Bone marrow (tissue), 2 donors: ENCODE data around the gene CGB7.
A peak's percentile ranks its signal among the peaks of the same experiment; 100 is the strongest.
"Not testable (repeated sequence)": the region's sequence is repeated elsewhere in the genome, so short reads cannot be mapped to it uniquely, and the experiment has no call there.

Experiments used
- DNase-seq, 2 donors: peaks; one replicate each; lab custom pipeline; 2025; lab: John Stamatoyannopoulos, UW

The CGB7 gene

DNA sequence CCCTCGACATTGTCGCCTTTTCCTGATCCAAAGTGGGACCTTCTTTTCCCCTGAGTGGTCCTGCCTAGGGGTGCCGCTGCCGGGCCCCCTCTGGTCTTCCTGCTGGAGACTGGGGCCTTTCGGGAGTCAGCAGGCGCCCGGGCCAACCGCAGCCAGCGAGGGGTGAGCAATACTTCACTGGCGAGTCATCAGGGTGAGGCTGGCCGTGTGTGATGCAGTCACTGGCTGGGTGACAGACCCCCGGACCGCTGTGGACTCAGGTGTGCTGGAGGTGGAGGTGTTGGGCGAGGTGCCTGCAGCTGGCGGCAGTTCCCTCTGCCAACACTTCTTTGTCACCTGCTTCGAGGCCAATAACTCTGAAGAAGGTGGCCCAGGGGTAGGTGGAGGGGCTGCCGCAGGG, 15.4 kb downstream of the CGB7 start:
- DNase-seq, result no peak

DNA sequence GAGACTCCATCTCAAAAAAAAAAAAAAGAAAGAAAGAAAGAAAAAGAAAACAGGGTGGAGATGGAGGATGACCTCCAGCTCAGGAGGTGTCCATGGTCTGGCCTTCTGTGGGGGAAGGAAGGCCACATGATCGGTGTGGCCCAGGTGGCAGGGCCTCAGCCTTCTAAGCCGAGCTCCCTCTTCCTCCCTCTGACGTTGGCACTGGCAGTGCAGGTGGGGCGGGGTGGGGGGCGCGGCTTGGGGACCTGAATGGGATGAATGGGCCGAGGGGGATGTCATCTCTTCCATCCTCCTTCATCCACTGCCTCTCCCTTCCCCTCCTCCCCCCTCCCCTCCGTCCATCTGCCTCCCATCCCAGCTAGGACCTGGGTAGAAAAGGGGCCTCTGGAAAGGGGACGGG, 17.8 kb downstream of the CGB7 start:
- not testable (repeated sequence) for DNase-seq

DNA sequence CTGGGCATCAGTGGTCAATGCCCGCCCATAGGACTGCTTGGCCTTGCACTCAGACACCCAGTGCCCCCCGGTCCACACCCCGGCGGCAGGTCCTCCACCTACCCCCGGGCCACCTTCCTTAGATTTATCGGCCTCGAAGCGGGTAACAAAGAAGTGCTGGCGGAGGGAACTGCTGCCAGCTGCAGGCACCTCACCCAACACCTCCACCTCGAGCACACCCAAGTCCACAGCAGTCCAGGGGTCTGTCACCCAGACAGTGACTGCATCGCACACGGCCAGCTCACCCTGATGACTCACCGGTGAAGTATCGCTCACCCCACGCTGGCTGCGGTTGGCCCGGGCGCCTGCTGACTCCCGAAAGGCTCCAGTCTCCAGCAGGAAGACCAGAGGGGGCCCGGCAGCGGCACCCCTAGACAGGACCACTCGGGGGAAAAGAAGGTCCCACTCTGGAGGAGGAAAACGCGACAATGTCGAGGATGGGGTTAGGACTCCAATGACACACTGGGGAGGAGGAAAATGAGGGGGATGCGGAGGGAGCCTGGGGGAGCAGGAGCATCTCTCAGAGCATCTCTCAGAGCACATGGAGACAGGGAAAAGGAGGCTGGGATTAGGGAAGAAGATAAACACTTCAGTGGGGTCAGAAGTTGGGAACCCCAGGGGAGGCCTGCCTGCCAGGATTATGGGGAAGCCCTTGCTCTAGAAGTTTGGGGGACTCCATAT, 18.8 kb downstream of the CGB7 start:
- not testable (repeated sequence) for DNase-seq

DNA sequence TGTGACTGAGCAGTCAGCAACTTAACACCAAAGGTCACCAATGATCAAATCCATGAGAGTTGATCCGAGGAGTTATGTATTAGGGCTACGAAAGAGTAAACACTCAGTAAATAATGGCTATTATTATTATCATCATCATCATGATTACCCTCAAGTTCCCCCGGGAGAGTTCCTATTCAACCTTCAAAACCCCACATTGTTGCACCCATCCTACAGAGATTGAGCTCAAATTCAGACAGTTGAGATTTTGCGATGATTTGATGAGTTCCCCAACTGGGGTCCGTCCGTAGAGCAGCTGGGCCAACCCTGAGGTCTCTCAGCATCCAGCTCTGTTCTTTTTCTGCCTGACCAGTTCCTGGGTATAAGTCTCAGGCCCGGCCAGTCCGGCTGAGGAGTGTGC, 19.4 kb downstream of the CGB7 start:
- DNase-seq, result not testable (repeated sequence)

DNA sequence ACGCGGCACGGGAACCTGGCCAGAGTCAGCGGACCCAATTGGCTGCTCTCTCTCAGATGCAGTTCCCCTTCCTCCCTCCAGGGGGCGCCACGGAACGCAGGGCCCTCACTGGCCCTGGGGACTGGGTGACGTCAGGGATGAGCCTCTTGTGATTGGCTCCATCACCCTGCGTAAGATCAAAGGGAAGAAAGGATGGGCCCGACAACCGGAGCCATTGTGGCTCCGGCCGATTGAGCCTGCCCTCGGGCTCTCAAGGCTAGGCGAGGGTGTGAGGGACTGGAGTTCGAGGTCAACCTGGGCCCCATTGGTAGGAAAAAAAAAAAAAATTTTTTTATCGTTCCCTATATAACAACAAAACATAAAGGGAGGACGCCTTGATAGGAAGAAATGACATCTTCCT, 20.7 kb downstream of the CGB7 start, which contains the start of gene CGB1:
TSS of gene CGB1 (minus strand) at position 81 of the 400 bp plus-strand sequence. CDS start 184 bp downstream, outside the sequence.
- not testable (repeated sequence) for DNase-seq

DNA sequence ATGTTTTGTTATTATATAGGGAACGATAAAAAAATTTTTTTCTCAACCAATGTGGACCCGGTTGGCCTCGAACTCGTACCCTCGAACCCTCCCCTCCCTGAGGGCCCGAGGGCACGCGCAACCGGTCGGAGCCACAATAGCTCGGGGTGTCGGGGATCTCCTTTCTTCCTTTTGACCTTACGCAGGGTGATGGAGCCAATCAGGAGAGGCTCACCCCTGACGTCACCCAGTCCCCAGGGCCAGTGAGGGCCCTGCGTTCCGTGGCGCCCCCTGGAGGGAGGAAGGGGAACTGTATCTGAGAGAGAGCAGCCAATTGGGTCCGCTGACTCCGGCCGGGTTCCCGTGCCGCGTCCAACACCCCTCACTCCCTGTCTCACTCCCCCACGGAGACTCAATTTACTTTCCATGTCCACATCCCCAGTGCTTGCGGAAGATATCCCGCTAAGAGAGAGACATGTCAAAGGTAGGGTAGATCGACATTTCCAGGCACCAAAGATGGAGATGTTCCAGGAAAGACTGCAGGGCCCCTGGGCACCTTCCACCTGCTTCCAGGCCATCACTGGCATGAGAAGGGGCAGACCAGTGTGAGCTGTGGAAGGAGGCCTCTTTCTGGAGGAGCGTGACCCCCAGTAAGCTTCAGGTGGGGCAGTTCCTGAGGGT, 25.8 kb downstream of the CGB7 start, which contains the start of gene CGB2:
TSS of gene CGB2 (plus strand) at position 249 of the 660 bp plus-strand sequence. CDS start at position 455, 206 bp downstream.
- not testable (repeated sequence) for DNase-seq

DNA sequence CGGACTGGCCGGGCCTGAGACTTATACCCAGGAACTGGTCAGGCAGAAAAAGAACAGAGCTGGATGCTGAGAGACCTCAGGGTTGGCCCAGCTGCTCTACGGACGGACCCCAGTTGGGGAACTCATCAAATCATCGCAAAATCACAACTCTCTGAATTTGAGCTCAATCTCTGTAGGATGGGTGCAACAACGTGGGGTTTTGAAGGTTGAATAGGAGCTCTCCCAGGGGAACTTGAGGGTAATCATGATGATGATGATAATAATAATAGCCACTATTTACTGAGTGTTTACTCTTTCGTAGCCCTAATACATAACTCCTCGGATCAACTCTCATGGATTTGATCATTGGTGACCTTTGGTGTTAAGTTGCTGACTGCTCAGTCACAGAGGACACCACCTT, 27.2 kb downstream of the CGB7 start:
- DNase-seq, result not testable (repeated sequence)

DNA sequence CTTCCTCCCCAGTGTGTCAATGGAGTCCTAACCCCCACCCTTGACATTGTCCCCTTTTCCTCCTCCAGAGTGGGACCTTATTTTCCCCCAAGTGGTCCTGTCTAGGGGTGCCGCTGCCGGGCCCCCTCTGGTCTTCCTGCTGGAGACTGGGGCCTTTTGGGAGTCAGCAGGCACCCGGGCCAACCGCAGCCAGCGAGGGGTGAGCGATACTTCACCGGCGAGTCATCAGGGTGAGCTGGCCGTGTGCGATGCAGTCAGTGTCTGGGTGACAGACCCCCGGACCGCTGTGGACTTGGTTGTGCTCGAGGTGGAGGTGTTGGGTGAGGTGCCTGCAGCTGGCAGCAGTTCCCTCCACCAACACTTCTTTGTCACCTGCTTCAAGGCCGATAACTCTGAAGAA, 27.8 kb downstream of the CGB7 start:
- DNase-seq, result not testable (repeated sequence)

DNA sequence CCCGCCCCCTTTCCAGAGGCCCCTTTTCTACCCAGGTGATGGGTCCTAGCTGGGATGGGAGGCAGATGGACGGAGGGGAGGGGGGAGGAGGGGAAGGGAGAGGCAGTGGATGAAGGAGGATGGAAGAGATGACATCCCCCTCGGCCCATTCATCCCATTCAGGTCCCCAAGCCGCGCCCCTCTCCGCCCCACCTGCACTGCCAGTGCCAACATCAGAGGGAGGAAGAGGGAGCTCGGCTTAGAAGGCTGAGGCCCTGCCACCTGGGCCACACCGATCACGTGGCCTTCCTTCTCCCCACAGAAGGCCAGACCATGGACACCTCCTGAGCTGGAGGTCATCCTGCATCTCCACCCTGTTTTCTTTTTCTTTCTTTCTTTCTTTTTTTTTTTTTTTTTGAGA, 28.9 kb downstream of the CGB7 start:
- DNase-seq, result not testable (repeated sequence)

DNA sequence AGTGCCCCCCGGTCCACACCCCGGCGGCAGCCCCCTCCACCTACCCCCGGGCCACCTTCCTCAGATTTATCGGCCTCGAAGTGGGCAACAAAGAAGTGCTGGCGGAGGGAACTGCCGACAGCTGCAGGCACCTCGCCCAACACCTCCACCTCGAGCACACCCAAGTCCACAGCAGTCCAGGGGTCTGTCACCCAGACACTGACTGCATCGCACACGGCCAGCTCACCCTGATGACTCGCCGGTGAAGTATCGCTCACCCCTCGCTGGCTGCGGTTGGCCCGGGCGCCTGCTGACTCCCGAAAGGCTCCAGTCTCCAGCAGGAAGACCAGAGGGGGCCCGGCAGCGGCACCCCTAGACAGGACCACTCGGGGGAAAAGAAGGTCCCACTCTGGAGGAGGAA, 31.9 kb downstream of the CGB7 start:
- DNase-seq, result not testable (repeated sequence)

DNA sequence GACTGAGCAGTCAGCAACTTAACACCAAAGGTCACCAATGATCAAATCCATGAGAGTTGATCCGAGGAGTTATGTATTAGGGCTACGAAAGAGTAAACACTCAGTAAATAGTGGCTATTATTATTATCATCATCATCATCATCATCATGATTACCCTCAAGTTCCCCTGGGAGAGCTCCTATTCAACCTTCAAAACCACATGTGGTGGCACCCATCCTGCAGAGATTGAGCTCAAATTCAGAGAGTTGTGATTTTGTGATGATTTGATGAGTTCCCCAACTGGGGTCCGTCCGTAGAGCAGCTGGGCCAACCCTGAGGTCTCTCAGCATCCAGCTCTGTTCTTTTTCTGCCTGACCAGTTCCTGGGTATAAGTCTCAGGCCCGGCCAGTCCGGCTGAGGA, 32.5 kb downstream of the CGB7 start:
- not testable (repeated sequence) for DNase-seq

DNA sequence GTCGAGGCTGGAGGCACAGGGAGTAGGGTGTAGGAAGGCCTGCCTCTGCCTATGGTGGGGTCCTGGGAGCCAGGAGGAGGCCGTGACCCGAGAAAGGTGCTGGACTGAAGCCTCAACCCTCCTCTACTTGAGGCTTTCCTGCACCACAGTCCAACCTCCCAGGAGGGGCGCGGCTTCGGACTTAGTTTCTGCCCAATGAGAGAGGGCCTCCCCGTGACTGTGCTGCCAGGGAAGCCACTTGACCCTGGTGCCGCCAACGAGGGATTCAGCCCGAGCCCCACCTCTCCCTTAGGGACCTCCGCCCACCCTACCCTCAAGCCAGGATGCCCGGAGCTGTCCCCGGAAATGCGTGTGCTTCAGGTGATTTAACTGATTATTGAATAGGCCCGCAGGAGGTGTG, 33.3 kb downstream of the CGB7 start, which contains the start of gene CGB3:
TSS of gene CGB3 (minus strand) at position 101 of the 400 bp plus-strand sequence. CDS start 362 bp downstream, outside the sequence.
- DNase-seq, result not testable (repeated sequence)

DNA sequence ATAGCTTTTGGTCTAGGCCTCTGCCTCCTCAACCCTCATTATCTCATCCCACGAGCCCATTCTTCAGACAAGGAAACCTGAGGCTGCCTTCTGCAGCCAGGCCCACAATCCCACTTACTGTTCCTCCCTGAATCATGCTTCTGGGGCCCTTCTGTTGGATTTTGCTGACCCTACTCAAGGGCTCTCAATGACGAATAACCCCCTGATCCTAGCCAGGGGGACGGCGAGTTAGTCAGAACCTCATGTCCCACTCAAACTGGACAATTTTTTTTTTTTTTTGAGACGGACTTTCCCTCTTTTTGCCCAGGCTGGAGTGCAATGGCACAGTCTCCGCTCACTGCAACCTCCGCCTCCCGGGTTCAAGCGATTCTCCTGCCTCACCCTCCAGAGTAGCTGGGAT, 35.4 kb downstream of the CGB7 start:
- no peak for DNase-seq

DNA sequence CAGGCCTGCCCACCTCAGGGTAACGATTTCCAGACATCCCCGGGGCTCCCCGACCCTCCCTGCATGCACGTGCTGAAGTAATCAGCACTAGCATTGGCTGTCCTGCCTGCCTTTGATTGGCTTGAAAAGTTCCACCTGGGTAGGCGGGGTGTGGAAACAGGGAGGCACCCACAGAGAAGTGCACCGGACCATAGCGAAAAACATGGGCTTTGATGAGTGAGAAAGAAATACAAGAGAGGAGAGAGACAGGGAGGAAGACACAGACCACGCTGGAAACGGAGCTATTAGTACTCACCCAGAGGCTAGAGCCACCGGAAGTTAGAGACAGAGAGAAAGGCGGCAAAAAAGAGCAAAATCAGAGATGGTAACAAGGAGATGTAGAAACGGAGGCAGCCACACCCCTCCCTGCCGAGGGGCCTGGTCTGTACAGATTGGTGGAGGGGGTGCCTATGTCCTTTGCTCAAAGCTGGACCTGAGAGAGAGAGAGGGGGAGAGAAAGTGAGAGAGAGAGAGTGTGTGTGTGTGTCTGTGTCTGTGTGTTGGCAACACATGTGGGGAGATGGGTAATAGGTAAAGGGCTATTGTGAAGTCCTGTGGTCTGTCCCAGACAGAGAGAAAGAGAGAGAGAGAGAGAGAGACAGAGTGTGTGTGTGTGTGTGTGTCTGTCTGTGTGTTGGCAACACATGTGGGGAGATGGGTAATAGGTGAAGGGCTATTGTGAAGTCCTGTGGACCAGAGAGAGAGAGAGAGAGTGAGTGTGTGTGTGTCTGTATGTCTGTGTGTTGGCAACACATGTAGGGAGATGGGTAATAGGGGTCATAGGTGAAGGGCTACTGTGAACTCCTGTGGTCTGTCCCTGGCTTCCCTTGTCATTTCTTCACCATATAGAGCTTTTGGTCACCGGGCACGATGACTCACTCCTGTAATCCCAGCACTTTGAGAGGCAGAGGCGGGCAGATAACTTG, 36.3 kb downstream of the CGB7 start:
- no peak for DNase-seq

DNA sequence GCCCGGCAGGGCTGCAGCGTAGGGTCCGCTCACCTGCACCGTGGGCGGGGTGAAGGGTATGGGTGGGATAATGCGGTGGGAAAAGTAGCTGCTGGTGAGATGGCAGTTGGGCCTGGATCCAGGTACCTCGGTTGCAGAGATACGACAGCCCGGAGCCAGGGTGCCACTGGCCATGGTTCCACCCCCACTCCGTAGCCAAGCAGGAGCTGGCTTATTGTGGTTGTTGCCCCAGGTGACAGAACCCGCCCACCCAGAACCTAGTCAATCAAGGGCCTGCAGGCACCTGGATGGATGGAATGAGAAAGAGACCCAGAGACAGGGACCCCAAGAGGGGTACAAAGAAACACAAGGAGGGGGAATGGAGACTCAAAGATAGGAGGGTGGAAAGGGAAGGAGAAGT, 37.2 kb downstream of the CGB7 start:
- no peak for DNase-seq

DNA sequence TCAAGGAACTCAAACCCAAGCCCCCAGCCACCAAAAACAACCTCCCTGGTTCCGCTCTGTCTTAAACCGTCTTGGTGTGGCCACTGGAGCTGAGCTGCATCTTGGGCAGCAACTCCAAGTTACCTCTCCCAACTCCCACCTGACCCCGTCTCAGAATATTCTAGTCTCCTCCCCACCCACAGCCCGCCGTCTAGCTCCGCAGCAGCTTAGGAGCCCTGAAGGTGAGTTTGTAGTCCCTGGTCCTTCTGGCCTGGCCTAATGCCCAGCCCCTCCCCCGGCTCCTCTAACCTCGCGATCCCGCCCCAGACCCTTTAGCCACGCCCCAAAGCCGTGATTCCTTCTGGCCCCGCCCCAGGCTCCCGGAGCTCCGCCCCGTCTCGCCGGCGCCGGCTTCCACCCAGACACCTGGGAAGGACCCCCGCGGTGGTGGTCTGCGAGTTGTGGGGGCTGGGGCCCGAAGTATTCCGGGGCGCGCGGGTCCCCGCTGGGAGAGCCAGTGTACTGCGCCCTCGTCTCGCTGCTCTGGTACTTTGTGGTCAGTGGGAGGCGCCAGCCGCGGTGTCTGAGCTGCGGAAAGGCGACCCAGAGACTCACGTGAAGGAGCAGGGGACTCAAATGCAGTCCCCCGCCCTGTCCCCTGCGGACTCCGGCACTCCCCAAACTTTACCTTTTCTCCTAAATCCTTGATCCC, 38.2 kb downstream of the CGB7 start:
- DNase-seq, result peak in 1 of 2 donors; percentile 27

DNA sequence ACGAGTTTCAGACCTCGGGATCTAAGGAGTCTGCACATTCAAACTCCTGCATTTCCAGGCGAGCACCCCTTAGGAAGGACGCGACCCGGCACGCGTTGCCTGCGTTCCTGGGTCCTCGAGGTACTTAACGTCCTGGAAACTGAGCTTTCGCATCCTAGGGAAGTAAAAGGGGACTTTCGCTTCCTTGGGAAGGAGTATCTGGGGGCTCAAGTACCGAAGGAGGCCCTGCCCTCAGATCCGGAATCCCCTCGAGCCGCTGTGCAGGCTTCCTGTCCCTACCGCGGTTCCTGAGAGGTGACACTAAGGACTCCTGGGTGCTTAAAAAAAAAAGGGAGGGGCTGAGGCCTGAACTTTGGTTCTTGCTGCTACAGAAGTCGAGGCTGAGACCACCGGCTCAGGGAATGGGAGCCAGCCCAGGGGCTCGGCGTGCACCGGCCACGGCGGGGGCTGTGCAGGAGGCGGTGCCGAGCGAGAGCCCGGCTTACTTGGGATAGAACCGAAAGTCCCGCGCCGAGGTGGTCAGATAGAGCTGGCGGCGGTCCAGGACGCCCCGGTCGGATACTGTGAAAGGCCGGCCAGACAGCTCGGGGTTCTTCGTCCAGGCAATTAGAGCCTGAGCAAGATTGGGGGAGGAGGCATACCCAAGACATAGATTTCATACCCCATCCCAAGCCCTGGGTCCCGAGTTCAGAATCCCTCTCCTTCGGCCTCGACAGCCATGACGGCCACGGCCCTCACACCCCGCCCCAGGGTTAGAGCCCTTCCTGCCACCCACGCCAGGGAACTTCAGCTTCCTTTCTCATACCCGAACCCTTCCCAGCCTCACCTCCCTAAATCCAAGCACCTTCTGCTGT, 38.9 kb downstream of the CGB7 start:
- not testable (repeated sequence) for DNase-seq

DNA sequence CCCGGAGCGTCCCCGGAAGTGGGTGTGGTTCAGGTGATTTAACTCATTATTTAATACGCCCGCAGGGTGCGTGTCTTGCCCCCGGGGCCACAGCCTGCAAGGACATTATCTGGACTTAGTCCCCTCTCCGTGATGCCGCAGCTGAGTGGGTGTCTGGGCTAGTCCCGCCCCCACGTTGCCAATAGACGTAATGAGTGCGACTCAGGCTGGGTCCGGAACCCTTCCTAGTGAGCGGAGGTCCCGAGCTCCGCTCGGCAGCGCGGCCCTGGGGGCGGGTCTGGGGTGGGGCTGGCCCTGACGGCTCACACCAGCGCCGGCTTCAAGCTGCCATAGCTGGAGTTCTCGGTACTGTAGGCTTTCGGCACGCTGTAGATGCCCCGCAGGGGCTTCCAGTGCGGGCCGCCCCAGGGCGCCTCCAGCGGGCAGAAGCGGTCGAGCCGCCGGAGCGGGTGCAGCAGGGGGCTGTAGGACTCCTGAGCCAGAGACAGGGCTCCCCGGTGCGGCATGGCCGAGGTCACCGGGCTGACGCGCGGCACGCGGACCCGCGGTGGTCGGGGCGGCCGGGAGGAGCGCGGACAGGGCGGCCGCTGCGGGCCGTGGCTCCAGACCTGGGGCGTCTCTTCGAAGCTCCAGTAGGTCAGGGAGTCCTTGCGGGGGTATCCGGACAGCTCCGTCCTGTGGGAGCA, 39.7 kb downstream of the CGB7 start:
- DNase-seq, result peak; percentile 17 to 22

DNA sequence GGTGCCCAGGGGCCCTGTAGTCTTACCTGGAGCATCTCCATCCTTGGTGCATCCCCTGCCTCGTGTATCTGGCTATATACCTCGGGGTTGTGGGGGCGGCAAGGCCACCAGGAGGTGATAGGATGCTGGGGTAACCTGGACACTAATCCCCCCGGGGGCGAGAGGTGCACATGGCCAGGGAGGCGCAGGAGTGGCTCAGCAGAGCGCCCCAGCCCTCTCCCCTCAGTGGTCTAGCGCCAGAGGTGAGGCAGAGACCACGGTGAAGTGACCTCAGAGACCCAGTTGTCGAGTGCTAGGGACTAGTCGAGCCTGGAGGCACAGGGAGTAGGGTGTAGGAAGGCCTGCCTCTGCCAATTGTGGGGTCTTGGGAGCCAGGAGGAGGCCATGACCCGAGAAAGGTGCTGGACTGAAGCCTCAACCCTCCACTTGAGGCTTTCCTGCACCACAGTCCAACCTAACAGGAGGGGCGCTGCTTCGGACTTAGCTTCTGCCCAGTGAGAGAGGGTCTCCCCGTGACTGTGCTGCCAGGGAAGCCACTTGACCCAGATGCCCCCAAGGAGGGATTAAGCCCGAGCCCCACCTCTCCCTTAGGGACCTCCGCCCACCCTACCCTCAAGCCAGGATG, 40.4 kb downstream of the CGB7 start, which contains the start of gene LHB:
TSS of gene LHB (minus strand) at position 51 of the 625 bp plus-strand sequence. CDS start at position 41, 10 bp downstream.
- no peak for DNase-seq
